NCI-H2107 treated with DMSO at 0.1 percent for 48 hours (cell line): ENCODE data around the gene CORO1C.

ENCODE experiments used
- DNase-seq: peaks from one replicate; lab custom pipeline; 2025; ENCODE audit not compliant: unreplicated experiment; lab: John Stamatoyannopoulos, UW

Gene CORO1C

DNA sequence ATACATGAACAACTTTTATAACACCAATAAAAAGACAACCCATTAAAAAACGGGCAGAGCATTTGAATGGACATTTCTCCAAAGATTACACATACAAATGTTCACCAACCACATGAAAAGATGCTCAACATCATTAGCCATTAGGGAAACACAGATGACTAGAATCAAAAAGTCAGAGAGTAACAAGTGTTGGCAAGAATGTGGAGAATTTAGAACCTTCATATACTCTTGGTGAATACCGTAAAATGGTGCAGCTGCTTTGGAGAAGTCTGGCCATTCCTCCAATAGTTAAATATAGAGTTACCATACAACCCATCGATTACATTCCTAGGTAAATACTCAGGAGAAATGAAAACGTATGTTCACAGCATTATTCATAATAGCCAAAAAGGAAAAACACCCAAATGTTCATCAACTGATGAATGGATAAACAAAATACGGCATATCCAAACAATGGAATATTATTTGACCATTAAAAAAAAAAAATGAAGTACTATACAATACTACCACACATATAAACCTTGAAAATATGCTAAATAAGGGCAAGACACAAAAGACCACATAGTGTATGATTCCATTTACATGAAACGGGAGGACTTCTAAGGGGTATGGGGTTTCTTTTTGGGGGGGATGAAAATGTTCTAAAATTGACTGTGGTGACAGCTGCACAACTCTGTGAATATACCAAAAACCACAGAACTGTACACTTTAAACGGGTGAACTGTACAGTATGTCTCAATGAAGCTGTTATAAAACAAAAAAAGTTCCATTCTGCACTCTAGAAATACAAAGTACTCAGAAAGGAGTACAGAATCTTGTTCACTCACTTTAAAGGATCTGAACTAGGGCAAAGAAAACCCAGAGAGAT lies 3.2 kb downstream of the CORO1C start:
- DNase-seq: no peak

- no peak for DNase-seq
Measured at GRCh38 chr12:108727161-108727560, 4.2 kb downstream of the CORO1C start.

DNA sequence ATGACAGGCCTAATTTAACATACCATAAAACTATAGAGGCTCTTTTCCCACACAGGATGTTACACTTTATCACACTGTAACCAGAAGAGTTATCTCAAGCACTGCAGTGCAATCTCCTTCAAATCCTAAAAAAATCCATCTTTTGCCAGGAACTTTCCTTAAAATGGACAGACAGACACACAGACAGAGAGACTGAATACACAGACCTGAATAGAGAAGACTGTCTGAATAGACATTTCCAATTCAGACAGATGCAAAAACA lies 6.5 kb downstream of the CORO1C start:
- no peak for DNase-seq

- DNase-seq: no peak
Measured at GRCh38 chr12:108724054-108724889, 7.0 kb downstream of the CORO1C start.

GRCh38 chr12:108722992-108723766 lies 8.1 kb downstream of the CORO1C start:
- DNase-seq: no peak

GRCh38 chr12:108722463-108722862 lies 8.9 kb downstream of the CORO1C start:
- no peak for DNase-seq

GRCh38 chr12:108721824-108722223 lies 9.5 kb downstream of the CORO1C start:
- DNase-seq: no peak

DNA sequence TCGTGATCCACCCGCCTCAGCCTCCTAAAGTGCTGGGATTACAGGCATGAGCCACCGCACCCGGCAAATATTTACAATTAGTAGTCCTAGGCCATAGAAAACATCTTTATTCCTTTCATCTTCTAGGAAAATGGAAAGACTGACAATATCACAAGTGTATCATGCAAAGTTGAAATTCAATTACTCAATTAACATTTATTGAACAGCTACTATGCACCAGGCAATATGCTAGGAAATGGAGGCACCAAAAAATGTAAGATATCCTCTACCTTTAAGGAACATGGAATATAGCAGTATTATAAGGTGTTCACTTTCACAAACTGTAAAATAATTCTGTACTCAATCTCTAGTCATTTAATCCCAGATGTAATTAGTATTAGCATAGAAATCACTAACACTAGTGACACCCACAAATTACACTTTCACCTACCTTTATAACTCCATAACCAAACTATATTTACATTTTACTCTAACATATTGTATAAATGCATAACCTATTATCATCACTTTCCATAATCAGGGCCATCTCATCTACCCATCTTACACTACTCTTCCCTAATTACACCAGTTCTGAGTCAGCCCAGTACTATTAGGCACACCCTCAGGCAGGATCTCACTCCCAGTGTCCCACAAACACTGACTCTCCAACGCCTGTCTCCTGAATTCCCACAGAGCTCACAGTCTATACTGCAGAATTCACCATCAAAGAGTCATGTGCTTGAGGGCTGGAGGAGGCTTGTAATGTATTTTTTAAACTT lies 10.4 kb downstream of the CORO1C start:
- no peak for DNase-seq

- no peak for DNase-seq
Measured at GRCh38 chr12:108717243-108717642, 14.1 kb downstream of the CORO1C start.

DNA sequence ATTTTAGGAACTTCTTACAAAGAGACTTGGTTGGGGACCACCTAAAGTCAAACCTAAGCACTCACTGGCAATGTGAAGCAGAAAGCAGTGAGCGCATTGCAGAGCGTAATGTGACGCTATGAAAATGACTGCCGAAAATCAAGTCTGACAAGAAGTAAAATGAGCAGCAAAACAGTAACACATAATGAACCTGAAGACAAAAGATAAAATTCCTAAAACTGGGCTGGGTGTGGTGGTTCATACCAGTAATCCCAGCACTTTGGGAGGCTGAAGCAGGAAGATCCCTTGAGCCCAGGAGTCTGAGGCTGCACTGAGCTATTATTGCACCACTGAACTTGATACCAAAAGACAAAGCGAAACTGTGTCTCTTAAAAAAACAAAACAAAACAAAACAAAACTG lies 16.5 kb downstream of the CORO1C start:
- no peak for DNase-seq

- DNase-seq: no peak
Measured at GRCh38 chr12:108713471-108713870, 17.8 kb downstream of the CORO1C start.

DNA sequence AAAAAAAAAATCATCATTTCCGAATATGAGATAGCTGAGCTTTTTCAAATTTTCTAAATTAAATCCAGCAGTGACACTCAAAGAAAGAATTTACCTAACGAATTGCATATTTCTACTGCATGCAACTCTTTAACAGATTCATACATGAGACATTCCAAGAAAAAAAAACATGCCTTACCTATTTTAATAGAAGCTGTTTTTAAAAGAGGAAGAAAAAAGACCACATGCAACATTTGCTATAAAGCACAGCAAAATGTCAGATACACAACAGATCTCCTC lies 18.5 kb downstream of the CORO1C start:
- DNase-seq: no peak

- DNase-seq: no peak
Measured at GRCh38 chr12:108712165-108712924, 19.0 kb downstream of the CORO1C start.

GRCh38 chr12:108711489-108712164 lies 19.7 kb downstream of the CORO1C start:
- DNase-seq: no peak

- DNase-seq: no peak
Measured at GRCh38 chr12:108709697-108710096, 21.6 kb downstream of the CORO1C start.

- no peak for DNase-seq
Measured at GRCh38 chr12:108704527-108704926, 26.8 kb downstream of the CORO1C start.

- no peak for DNase-seq
Measured at GRCh38 chr12:108702595-108703320, 28.6 kb downstream of the CORO1C start.

- DNase-seq: peak; percentile 43
Measured at GRCh38 chr12:108701779-108702441, 29.4 kb downstream of the CORO1C start.
